Measurements from ENCODE around the gene MOK. TPM values are rescaled to one million over a fixed set of nuclear protein-coding genes. Genes with fewer than 3 reads are reported as not detected.

MOK gene
- total RNA-seq, 2 experiments from 2014 or later, result 6.2 to 6.6 TPM

- H3K9me3 Mint-ChIP-seq, result no peaks in the 10 kb centered on the region
- peaks cover 39% of the 10 kb centered on the region for H3K36me3 Mint-ChIP-seq (ENCODE audit: low read depth)
- no peak overlapping the region for H3K4me3 Mint-ChIP-seq
- peak overlapping the region; percentile 1 for H3K27ac Mint-ChIP-seq
- CTCF ChIA-PET, result interaction anchor here (1.2 to 1.5 kb wide), 3 partner anchors 9 to 117 kb away, joined by 3 to 5 read pairs (median 4); no protein-coding TSS in a partner anchor
- intact Hi-C loops (cut with micrococcal nuclease), result no loop called here
- ATAC-seq (peak; percentile 43), DNase-seq (no peak)
- H3K4me1 Mint-ChIP-seq (ENCODE audit: low read depth), result peaks cover 72% of the 10 kb centered on the region
- POLR2A ChIA-PET, result no interaction called here
- no peaks in the 10 kb centered on the region for H3K27me3 Mint-ChIP-seq
- TF ChIP-seq, protein P1, sequence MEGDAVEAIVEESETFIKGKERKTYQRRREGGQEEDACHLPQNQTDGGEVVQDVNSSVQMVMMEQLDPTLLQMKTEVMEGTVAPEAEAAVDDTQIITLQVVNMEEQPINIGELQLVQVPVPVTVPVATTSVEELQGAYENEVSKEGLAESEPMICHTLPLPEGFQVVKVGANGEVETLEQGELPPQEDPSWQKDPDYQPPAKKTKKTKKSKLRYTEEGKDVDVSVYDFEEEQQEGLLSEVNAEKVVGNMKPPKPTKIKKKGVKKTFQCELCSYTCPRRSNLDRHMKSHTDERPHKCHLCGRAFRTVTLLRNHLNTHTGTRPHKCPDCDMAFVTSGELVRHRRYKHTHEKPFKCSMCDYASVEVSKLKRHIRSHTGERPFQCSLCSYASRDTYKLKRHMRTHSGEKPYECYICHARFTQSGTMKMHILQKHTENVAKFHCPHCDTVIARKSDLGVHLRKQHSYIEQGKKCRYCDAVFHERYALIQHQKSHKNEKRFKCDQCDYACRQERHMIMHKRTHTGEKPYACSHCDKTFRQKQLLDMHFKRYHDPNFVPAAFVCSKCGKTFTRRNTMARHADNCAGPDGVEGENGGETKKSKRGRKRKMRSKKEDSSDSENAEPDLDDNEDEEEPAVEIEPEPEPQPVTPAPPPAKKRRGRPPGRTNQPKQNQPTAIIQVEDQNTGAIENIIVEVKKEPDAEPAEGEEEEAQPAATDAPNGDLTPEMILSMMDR (IDR thresholded peaks at IDR 0.05), result no peak
Measured at GRCh38 chr14:102197317-102197853, 107.6 kb downstream of the MOK start.

GRCh38 chr14:102196902-102197230 is 108.1 kb downstream of the MOK start:
- no peak for ATAC-seq
- intact Hi-C loops (cut with micrococcal nuclease), result no loop called here
- H3K9me3 Mint-ChIP-seq, result no peaks in the 10 kb centered on the region
- ChIA-PET CTCF (interaction anchor here (1.2 to 1.5 kb wide), 2 partner anchors 48 to 117 kb away, joined by 3 to 5 read pairs; no protein-coding TSS in a partner anchor), POLR2A (interaction anchor here (1.4 kb wide), 1 partner anchor 13 kb away, joined by 4 read pairs; no protein-coding TSS in a partner anchor)
- no peak overlapping the region for H3K4me3 Mint-ChIP-seq
- H3K27me3 Mint-ChIP-seq, result no peaks in the 10 kb centered on the region
- no peak for DNase-seq
- H3K27ac Mint-ChIP-seq, result peak overlapping the region; percentile 1
- peaks cover 70% of the 10 kb centered on the region for H3K4me1 Mint-ChIP-seq (ENCODE audit: low read depth)
- peaks cover 39% of the 10 kb centered on the region for H3K36me3 Mint-ChIP-seq (ENCODE audit: low read depth)
- TF ChIP-seq, protein P1 (IDR thresholded peaks at IDR 0.05), result no peak

DNA sequence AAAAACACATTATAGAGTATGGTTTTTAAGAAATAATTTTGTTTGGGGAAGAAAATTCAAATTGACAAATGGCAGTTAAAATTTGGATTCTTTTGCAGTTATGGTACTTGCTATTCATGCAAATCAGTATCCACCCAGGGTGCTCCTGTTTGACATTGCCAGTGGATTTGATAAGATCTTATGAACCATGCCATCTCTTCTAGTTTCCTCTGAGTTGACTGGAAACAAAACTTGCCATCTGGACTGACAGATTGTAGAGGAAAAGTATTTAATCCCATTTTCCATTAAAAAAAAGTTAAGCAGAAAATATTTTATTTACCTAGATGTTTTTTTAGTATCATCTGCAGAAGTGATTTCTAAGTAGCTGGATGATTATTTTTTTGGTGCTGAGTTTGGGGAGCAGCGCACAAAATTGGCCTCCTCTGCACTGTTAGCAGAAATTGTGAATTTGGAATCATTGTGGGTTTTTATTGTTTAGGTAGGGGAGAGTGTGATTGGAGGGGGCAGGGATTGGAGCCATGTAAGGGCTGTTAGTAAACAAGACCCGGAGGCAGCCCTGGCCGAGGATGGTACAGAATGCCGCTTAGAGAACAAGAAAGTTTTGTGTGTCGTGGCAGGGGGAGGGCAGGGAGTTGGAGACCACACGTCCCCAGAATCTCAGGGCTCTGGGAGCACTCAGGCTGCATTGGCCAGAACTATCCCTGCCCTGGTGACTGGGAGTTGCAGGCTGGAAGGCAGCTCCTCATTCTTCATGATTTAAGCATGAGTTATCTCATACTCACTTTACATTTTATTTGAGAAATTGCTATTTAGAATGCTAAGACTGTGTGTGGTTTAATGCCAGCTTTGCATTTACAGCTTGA is 108.7 kb downstream of the MOK start:
- ChIA-PET POLR2A (interaction anchor here (1.4 kb wide), 1 partner anchor 12 kb away, joined by 4 read pairs; no protein-coding TSS in a partner anchor), CTCF (interaction anchor here (1.2 to 1.5 kb wide), 2 partner anchors 49 to 118 kb away, joined by 3 to 5 read pairs; no protein-coding TSS in a partner anchor)
- no peak for ATAC-seq
- no peaks in the 10 kb centered on the region for H3K27me3 Mint-ChIP-seq
- H3K4me3 Mint-ChIP-seq, result no peak overlapping the region
- no peaks in the 10 kb centered on the region for H3K9me3 Mint-ChIP-seq
- no peak overlapping the region for H3K27ac Mint-ChIP-seq
- intact Hi-C loops (cut with micrococcal nuclease), result no loop called here
- peaks cover 39% of the 10 kb centered on the region for H3K36me3 Mint-ChIP-seq (ENCODE audit: low read depth)
- DNase-seq, result no peak
- peaks cover 64% of the 10 kb centered on the region for H3K4me1 Mint-ChIP-seq (ENCODE audit: low read depth)
- TF ChIP-seq, protein P1 (IDR thresholded peaks at IDR 0.05), result no peak

DNA sequence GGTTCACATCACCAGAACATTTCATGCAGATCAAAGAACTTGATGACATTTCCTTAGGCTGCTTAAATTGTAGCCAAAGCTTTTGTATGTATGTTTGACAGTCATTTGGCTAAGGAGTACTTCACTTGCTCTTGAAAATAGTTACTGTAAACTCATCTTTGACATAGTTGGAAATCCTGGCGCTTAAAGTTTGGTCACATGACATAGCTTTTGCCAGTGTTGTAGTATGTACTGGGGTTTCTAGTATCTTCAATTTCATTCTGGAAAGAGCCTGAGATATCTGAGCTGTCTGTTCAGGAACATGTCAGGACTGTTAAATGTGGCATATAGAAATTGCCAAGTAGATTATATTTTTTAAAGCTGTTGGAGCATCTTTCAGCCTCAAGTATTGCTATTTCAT is 109.5 kb downstream of the MOK start:
- Mint-ChIP-seq H3K9me3 (no peaks in the 10 kb centered on the region), H3K27me3 (no peaks in the 10 kb centered on the region), H3K4me1 (ENCODE audit: low read depth) (peaks cover 61% of the 10 kb centered on the region), H3K27ac (no peak overlapping the region), H3K36me3 (ENCODE audit: low read depth) (peaks cover 39% of the 10 kb centered on the region), H3K4me3 (no peak overlapping the region)
- CTCF ChIA-PET, result interaction anchor here (1.1 kb wide), 1 partner anchor 9 kb away, joined by 5 read pairs; no protein-coding TSS in a partner anchor
- TF ChIP-seq, protein P1 (IDR thresholded peaks at IDR 0.05), result no peak
- ATAC-seq (no peak), DNase-seq (no peak)
- intact Hi-C loops (cut with micrococcal nuclease), result no loop called here
- POLR2A ChIA-PET, result interaction anchor here (1.4 kb wide), 1 partner anchor 11 kb away, joined by 4 read pairs; no protein-coding TSS in a partner anchor

DNA sequence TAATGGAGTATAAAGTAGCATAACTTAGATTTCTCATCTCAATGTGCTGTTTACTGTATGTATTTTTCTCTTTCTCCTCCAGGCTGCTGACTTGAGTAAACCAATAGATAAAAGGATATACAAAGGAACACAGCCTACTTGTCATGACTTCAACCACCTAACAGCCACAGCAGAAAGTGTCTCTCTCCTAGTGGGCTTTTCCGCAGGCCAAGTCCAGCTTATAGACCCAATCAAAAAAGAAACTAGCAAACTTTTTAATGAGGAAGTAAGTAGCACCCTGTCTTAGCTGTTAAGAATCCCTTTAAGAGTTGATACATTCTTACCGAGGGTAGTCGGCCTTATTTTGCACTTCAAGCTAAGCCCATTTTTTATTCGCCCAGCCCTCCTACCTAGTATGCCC is 110.1 kb downstream of the MOK start:
- intact Hi-C loops (cut with micrococcal nuclease), result no loop called here
- DNase-seq (no peak), ATAC-seq (no peak)
- ChIA-PET POLR2A (no interaction called here), CTCF (interaction anchor here (1.1 to 1.2 kb wide), 2 partner anchors 9 to 10 kb away, joined by 3 to 5 read pairs; no protein-coding TSS in a partner anchor)
- peaks cover 35% of the 10 kb centered on the region for H3K36me3 Mint-ChIP-seq (ENCODE audit: low read depth)
- no peak overlapping the region for H3K27ac Mint-ChIP-seq
- no peaks in the 10 kb centered on the region for H3K27me3 Mint-ChIP-seq
- no peak overlapping the region for H3K4me3 Mint-ChIP-seq
- no peaks in the 10 kb centered on the region for H3K9me3 Mint-ChIP-seq
- H3K4me1 Mint-ChIP-seq (ENCODE audit: low read depth), result peaks cover 59% of the 10 kb centered on the region
- TF ChIP-seq, protein P1 (IDR thresholded peaks at IDR 0.05), result no peak
